GM12878 (cell line): ENCODE measurements around the gene COL9A2. TPM values are rescaled to one million over a fixed set of nuclear protein-coding genes. Genes with fewer than 3 reads are reported as not detected.

Source experiments
- CHD2 ChIP-seq: IDR thresholded peaks from 2 replicates; pipeline ENCODE4 v1.6.1; 2011; ENCODE audit warnings: low read depth, low read length, improper control_type of control experiment, borderline replicate concordance
- CREB1 ChIP-seq: IDR thresholded peaks from 2 replicates; pipeline ENCODE4 v1.6.1; 2012; ENCODE audit warnings: low read depth, mild to moderate bottlenecking, inconsistent platforms
- EED ChIP-seq: sonication (generic); IDR thresholded peaks from 2 replicates; pipeline ENCODE4 v1.6.1; 2016; ENCODE audit warnings: antibody characterized with exemption, low read depth
- ESRRA ChIP-seq: IDR thresholded peaks from 2 replicates; pipeline ENCODE4 v1.6.1; 2012; ENCODE audit warnings: mild to moderate bottlenecking, low read length, improper control_type of control experiment
- FOXM1 ChIP-seq: IDR thresholded peaks from 2 replicates; pipeline ENCODE4 v1.6.1; 2012; ENCODE audit warnings: low read depth, mild to moderate bottlenecking, inconsistent platforms, low read length, moderate library complexity
- IRF4 ChIP-seq: IDR thresholded peaks from 2 replicates; pipeline ENCODE4 v1.6.1; 2011; ENCODE audit warnings: low read depth, low read length
- KLF5 ChIP-seq: fragments of 450-650 bp; IDR thresholded peaks from 2 replicates; pipeline ENCODE4 v1.6.1; 2014; ENCODE audit warnings: mild to moderate bottlenecking; ENCODE audit not compliant: partially characterized antibody
- NR2C2 ChIP-seq: IDR thresholded peaks from 2 replicates; pipeline ENCODE4 v1.6.1; 2011; ENCODE audit warnings: borderline replicate concordance, low read depth; ENCODE audit not compliant: control insufficient read depth, insufficient read length
- POU2F2 ChIP-seq: IDR thresholded peaks from 3 replicates; pipeline ENCODE4 v1.6.1; 2011; ENCODE audit warnings: low read depth, mild to moderate bottlenecking, low read length, borderline replicate concordance
- RB1 ChIP-seq: fragments of 450-650 bp; formaldehyde crosslinking; IDR thresholded peaks from 2 replicates; pipeline ENCODE4 v1.6.1; 2017; ENCODE audit warnings: mild to moderate bottlenecking, borderline replicate concordance
- RELA ChIP-seq: fragments of 450-650 bp; IDR thresholded peaks from 2 replicates; pipeline ENCODE4 v1.8.0; 2014; ENCODE audit warnings: borderline replicate concordance; ENCODE audit not compliant: partially characterized antibody
- SMC3 ChIP-seq: IDR thresholded peaks from 2 replicates; pipeline ENCODE4 v1.6.1; 2011; ENCODE audit warnings: low read length, improper control_type of control experiment, borderline replicate concordance
- TAF1 ChIP-seq: IDR thresholded peaks from 2 replicates; pipeline ENCODE4 v1.6.1; 2011; ENCODE audit warnings: mild to moderate bottlenecking, low read depth, low read length, borderline replicate concordance
- TCF7 ChIP-seq: IDR thresholded peaks from 2 replicates; pipeline ENCODE4 v1.6.1; 2014; ENCODE audit warnings: antibody characterized with exemption, borderline replicate concordance
- ZNF207 ChIP-seq: fragments of 450-650 bp; IDR thresholded peaks from 2 replicates; pipeline ENCODE4 v1.6.1; 2014; ENCODE audit warnings: antibody characterized with exemption, mild to moderate bottlenecking, borderline replicate concordance
- ZNF274 ChIP-seq: IDR thresholded peaks from one replicate; pipeline ENCODE4 v1.8.0; 2011; ENCODE audit not compliant: insufficient read length, insufficient read depth
- polyA plus RNA-seq, 11 experiments: library from polyadenylated mRNA; depleted of rRNA in 4 of 11; unstranded in 6 of 11; stranded (reverse) in 5 of 11; fragments of >200 nt; fragmentation: Nextera tagmentation in 4 of 11; fragmentation: Illumina TruSeq in 1 of 11; extraction: Ambion mirVana in 4 of 11; extraction: Trizol in 1 of 11; gene quantifications; 1 replicate in 1 of 11; 2 replicates in 10 of 11; pipeline versions ENCODE4 v1.2.1 to v1.2.3, GENCODE V29; 2011 to 2016; ENCODE audit warnings: inconsistent platforms in 2 of 11, missing spikeins in 2 of 11, low read depth in 1 of 11
- total RNA-seq, 4 experiments: library from RNA; depleted of rRNA in 3 of 4; stranded (reverse); fragments of >200 nt in 3 of 4; fragmentation: Illumina TruSeq in 1 of 4; extraction: Trizol in 1 of 4; gene quantifications; 2 replicates each; pipeline versions ENCODE4 v1.2.1 to v1.2.3, GENCODE V29; 2013 to 2021
- TF ChIP-seq, protein P1 (sequence below): fragments of 450-650 bp; IDR thresholded peaks from 2 replicates; pipeline ENCODE4 v1.6.1; 2017; ENCODE audit warnings: antibody characterized with exemption, mild to moderate bottlenecking, moderate library complexity
- TF ChIP-seq, protein P2 (sequence below): fragments of 450-650 bp; formaldehyde crosslinking; IDR thresholded peaks from 2 replicates; pipeline ENCODE4 v1.4.0; 2022; ENCODE audit warnings: mild to moderate bottlenecking, moderate library complexity
- TF ChIP-seq, protein P3 (sequence below): fragments of 450-650 bp; IDR thresholded peaks from 2 replicates; pipeline ENCODE4 v1.6.1; 2016; ENCODE audit warnings: mild to moderate bottlenecking
- TF ChIP-seq, protein P4 (sequence below): fragments of 450-650 bp; IDR thresholded peaks from 2 replicates; pipeline ENCODE4 v1.6.1; 2018; ENCODE audit warnings: borderline replicate concordance, mild to moderate bottlenecking; ENCODE audit not compliant: partially characterized antibody

The COL9A2 gene
- total and polyA plus RNA-seq, 10 of the 15 experiments (the other 5 are each of a cell fraction or from before 2014, with no cell fraction given), result 3.1 to 63.3 (median 22.4) TPM

DNA sequence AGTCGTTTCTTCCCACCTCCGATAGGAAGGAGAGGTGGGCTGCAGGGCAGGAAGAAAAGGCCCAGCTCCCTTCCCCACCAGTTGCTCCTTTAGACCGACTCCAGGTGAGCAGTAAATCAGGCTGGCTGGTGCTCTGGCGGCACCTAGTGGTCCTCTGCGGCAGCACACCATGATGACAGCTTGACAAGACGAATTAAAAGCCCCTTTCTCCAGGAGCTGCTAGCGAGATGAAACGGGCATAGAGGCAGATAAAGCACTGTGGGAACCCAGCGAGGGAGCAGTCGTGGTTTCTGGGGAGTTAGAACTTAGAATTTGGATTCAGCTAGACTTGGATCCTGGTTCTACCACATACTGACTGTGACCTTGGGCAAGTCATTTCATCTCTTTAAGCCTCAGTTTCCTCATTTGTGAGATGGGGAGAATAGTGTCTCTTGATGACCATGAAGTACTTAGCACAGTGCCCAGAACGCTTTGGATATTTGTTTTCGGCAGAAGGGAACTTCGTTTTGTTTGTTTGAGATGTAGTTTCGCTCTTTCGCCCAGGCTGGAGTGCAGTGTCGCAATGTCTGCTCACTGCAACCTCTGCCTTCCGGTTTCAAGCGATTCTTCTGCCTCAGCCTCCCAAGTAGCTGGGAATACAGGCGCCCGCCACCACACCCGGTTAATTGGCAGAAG, 21.8 kb upstream of the COL9A2 start (continued):
- TF ChIP-seq IRF4, result 0 out of 2 replicates have a peak, but pooled peaks have one; percentile 39
- TF ChIP-seq ZNF207, result peak; percentile 78; the same call in 1 of the 2 replicates
- TF ChIP-seq SMC3, result peak; percentile 98
- no peak for TF ChIP-seq CHD2
- TF ChIP-seq, protein P1, sequence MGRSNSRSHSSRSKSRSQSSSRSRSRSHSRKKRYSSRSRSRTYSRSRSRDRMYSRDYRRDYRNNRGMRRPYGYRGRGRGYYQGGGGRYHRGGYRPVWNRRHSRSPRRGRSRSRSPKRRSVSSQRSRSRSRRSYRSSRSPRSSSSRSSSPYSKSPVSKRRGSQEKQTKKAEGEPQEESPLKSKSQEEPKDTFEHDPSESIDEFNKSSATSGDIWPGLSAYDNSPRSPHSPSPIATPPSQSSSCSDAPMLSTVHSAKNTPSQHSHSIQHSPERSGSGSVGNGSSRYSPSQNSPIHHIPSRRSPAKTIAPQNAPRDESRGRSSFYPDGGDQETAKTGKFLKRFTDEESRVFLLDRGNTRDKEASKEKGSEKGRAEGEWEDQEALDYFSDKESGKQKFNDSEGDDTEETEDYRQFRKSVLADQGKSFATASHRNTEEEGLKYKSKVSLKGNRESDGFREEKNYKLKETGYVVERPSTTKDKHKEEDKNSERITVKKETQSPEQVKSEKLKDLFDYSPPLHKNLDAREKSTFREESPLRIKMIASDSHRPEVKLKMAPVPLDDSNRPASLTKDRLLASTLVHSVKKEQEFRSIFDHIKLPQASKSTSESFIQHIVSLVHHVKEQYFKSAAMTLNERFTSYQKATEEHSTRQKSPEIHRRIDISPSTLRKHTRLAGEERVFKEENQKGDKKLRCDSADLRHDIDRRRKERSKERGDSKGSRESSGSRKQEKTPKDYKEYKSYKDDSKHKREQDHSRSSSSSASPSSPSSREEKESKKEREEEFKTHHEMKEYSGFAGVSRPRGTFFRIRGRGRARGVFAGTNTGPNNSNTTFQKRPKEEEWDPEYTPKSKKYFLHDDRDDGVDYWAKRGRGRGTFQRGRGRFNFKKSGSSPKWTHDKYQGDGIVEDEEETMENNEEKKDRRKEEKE, result no peak
- peak; percentile 48 for TF ChIP-seq KLF5
- peak; percentile 34; the same call in 1 of the 2 replicates for TF ChIP-seq FOXM1
- TF ChIP-seq, protein P2, sequence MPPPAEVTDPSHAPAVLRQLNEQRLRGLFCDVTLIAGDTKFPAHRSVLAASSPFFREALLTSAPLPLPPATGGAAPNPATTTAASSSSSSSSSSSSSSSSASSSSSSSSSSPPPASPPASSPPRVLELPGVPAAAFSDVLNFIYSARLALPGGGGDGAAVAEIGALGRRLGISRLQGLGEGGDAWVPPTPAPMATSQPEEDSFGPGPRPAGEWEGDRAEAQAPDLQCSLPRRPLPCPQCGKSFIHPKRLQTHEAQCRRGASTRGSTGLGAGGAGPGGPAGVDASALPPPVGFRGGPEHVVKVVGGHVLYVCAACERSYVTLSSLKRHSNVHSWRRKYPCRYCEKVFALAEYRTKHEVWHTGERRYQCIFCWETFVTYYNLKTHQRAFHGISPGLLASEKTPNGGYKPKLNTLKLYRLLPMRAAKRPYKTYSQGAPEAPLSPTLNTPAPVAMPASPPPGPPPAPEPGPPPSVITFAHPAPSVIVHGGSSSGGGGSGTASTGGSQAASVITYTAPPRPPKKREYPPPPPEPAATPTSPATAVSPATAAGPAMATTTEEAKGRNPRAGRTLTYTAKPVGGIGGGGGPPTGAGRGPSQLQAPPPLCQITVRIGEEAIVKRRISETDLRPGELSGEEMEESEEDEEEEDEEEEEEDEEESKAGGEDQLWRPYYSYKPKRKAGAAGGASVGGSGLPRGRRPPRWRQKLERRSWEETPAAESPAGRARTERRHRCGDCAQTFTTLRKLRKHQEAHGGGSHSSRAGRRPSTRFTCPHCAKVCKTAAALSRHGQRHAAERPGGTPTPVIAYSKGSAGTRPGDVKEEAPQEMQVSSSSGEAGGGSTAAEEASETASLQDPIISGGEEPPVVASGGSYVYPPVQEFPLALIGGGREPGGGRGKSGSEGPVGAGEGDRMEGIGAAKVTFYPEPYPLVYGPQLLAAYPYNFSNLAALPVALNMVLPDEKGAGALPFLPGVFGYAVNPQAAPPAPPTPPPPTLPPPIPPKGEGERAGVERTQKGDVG (CRISPR knock-in tag), result no peak
- TF ChIP-seq RELA, result peak; percentile 81
- TF ChIP-seq NR2C2, result no peak
- no peak for TF ChIP-seq ZNF274
- no peak for TF ChIP-seq TAF1
- no peak for TF ChIP-seq ESRRA
- peak; percentile 25; the same call in 1 of the 2 replicates for TF ChIP-seq EED
- no peak for TF ChIP-seq CREB1
- TF ChIP-seq, protein P3, sequence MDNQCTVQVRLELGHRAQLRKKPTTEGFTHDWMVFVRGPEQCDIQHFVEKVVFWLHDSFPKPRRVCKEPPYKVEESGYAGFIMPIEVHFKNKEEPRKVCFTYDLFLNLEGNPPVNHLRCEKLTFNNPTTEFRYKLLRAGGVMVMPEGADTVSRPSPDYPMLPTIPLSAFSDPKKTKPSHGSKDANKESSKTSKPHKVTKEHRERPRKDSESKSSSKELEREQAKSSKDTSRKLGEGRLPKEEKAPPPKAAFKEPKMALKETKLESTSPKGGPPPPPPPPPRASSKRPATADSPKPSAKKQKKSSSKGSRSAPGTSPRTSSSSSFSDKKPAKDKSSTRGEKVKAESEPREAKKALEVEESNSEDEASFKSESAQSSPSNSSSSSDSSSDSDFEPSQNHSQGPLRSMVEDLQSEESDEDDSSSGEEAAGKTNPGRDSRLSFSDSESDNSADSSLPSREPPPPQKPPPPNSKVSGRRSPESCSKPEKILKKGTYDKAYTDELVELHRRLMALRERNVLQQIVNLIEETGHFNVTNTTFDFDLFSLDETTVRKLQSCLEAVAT, result 0 out of 2 replicates have a peak, but pooled peaks have one; percentile 29
- peak; percentile 77; the same call in 1 of the 3 replicates for TF ChIP-seq POU2F2
- TF ChIP-seq, protein P4, sequence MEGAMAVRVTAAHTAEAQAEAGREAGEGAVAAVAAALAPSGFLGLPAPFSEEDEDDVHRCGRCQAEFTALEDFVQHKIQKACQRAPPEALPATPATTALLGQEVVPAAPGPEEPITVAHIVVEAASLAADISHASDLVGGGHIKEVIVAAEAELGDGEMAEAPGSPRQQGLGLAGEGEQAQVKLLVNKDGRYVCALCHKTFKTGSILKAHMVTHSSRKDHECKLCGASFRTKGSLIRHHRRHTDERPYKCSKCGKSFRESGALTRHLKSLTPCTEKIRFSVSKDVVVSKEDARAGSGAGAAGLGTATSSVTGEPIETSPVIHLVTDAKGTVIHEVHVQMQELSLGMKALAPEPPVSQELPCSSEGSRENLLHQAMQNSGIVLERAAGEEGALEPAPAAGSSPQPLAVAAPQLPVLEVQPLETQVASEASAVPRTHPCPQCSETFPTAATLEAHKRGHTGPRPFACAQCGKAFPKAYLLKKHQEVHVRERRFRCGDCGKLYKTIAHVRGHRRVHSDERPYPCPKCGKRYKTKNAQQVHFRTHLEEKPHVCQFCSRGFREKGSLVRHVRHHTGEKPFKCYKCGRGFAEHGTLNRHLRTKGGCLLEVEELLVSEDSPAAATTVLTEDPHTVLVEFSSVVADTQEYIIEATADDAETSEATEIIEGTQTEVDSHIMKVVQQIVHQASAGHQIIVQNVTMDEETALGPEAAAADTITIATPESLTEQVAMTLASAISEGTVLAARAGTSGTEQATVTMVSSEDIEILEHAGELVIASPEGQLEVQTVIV, result no peak
- no peak for TF ChIP-seq TCF7
- TF ChIP-seq RB1, result peak; percentile 57; the same call in 1 of the 2 replicates
